Smooth muscle cell (in vitro differentiated cells): Measurements from ENCODE around the gene INPP4B. TPM values are rescaled to one million over a fixed set of nuclear protein-coding genes. Genes with fewer than 3 reads are reported as not detected.

Source experiments
- DNase-seq: peaks from one replicate; lab custom pipeline; 2025; ENCODE audit not compliant: unreplicated experiment; lab: John Stamatoyannopoulos, UW
- H2AFZ ChIP-seq: fragments of 200-600 bp; sonication (generic); 2 replicates; pipeline ENCODE4 v1.6.0; 2016; ENCODE audit warnings: antibody characterized with exemption, low read depth, mild to moderate bottlenecking
- H3F3A ChIP-seq: fragments of 200-600 bp; sonication (generic); 2 replicates; pipeline ENCODE4 v1.6.0; 2017; ENCODE audit warnings: antibody characterized with exemption, low read depth
- H3K27ac ChIP-seq: fragments of 200-600 bp; sonication (generic); 2 replicates; pipeline ENCODE4 v1.5.1; 2016; ENCODE audit warnings: low read depth, mild to moderate bottlenecking
- H3K27me3 ChIP-seq: fragments of 200-600 bp; sonication (generic); 2 replicates; pipeline ENCODE4 v1.6.1; 2016; ENCODE audit warnings: low read depth, mild to moderate bottlenecking
- H3K36me3 ChIP-seq: fragments of 200-600 bp; sonication (generic); 2 replicates; pipeline ENCODE4 v1.5.1; 2016; ENCODE audit warnings: low read depth
- H3K4me1 ChIP-seq: fragments of 200-600 bp; sonication (generic); 2 replicates; pipeline ENCODE4 v1.5.1; 2016; ENCODE audit warnings: low read depth
- H3K4me2 ChIP-seq: fragments of 200-600 bp; sonication (generic); 2 replicates; pipeline ENCODE4 v1.6.0; 2016; ENCODE audit warnings: mild to moderate bottlenecking
- H3K4me3 ChIP-seq: fragments of 200-600 bp; sonication (generic); 2 replicates; pipeline ENCODE4 v1.5.1; 2016; ENCODE audit warnings: mild to moderate bottlenecking
- H3K79me2 ChIP-seq: fragments of 200-600 bp; sonication (generic); 2 replicates; pipeline ENCODE4 v1.6.0; 2016; ENCODE audit warnings: low read depth, mild to moderate bottlenecking
- H3K9ac ChIP-seq: fragments of 200-600 bp; sonication (generic); 2 replicates; pipeline ENCODE4 v1.6.0; 2016; ENCODE audit warnings: low read depth
- H3K9me3 ChIP-seq: fragments of 200-600 bp; sonication (generic); replicated peaks from 2 replicates; pipeline ENCODE4 v1.5.1; 2016; ENCODE audit warnings: low read depth
- H4K20me1 ChIP-seq: fragments of 200-600 bp; sonication (generic); 2 replicates; pipeline ENCODE4 v1.6.0; 2016; ENCODE audit warnings: low read depth
- WGBS: methylation state at CpG from one replicate; pipeline ENCODE4 v1.1.7; 2016; ENCODE audit warnings: low lambda C conversion rate; 5-methylcytosine and 5-hydroxymethylcytosine counted together
- polyA plus RNA-seq: library from polyadenylated mRNA; unstranded; fragments of >200 nt; fragmentation: Nextera tagmentation; extraction: Ambion mirVana; gene quantifications from 2 replicates; pipeline ENCODE4 v1.2.1, GENCODE V29; 2016
- total RNA-seq: library from RNA; depleted of rRNA; stranded (reverse); fragments of >200 nt; gene quantifications from 2 replicates; pipeline ENCODE4 v1.2.3, GENCODE V29; 2014
- TF ChIP-seq, protein P1 (sequence below): fragments of 200-600 bp; sonication (generic); IDR thresholded peaks from 2 replicates; pipeline ENCODE4 v1.5.1; 2017; ENCODE audit warnings: borderline replicate concordance, mild to moderate bottlenecking, antibody characterized with exemption; ENCODE audit not compliant: insufficient read depth, poor library complexity, severe bottlenecking

INPP4B gene
- total and polyA plus RNA-seq, 2 experiments from 2014 or later, result 2.0 to 10.9 TPM

DNA sequence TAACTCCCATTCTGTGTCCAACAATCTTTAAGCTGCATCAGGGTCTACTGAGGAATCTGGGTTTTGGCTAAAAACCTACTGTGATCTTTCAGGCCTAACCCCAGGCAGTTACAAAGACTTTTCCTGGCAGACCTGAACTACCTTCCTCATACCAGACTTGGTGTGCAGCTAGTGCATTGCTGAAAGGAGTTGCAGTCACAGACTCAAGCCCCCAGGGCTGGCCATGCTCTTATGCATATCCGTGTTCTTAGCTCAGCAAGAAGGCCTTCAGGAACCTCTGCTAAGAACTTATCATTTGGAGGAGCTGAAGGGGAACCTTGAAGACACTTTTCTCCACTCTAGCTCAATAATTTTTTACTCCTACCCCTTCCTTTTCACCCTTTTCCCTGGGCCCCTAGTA, 147.5 kb downstream of the INPP4B start:
- H3F3A ChIP-seq, result no peaks in the 10 kb centered on the region
- H3K4me1 ChIP-seq, result no peaks in the 10 kb centered on the region
- WGBS, result 65% methylated on average over 1 of the region's 1 CpG
- no peak overlapping the region for H3K4me3 ChIP-seq
- no peak overlapping the region for H3K9ac ChIP-seq
- no peaks in the 10 kb centered on the region for H4K20me1 ChIP-seq
- no peak for DNase-seq
- H3K79me2 ChIP-seq, result no peaks in the 10 kb centered on the region
- no peaks in the 10 kb centered on the region for H3K36me3 ChIP-seq
- H2AFZ ChIP-seq, result no peak overlapping the region
- no peak overlapping the region for H3K27ac ChIP-seq
- TF ChIP-seq, protein P1, sequence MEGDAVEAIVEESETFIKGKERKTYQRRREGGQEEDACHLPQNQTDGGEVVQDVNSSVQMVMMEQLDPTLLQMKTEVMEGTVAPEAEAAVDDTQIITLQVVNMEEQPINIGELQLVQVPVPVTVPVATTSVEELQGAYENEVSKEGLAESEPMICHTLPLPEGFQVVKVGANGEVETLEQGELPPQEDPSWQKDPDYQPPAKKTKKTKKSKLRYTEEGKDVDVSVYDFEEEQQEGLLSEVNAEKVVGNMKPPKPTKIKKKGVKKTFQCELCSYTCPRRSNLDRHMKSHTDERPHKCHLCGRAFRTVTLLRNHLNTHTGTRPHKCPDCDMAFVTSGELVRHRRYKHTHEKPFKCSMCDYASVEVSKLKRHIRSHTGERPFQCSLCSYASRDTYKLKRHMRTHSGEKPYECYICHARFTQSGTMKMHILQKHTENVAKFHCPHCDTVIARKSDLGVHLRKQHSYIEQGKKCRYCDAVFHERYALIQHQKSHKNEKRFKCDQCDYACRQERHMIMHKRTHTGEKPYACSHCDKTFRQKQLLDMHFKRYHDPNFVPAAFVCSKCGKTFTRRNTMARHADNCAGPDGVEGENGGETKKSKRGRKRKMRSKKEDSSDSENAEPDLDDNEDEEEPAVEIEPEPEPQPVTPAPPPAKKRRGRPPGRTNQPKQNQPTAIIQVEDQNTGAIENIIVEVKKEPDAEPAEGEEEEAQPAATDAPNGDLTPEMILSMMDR, result no peak
- H3K4me2 ChIP-seq, result no peak overlapping the region
- no peaks in the 10 kb centered on the region for H3K9me3 ChIP-seq
- H3K27me3 ChIP-seq, result no peaks in the 10 kb centered on the region

DNA sequence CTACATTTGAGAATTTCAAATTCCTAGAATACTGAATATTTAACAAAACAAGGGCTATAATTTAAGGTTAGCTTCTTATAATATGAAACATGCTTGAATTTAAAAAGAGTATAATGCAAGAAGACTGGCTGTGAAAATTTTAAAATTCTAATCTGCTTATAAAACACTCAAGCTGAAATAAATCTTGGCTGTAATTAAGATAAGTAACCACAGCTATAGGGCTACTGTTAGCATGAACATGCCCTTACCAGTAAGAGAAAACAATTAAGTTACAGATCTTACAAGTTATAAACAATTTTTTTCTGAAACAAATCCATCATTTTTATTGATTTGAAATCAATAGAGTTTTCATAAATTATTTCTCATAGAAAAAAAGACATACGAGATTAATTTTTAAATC, 148.2 kb downstream of the INPP4B start:
- Histone ChIP-seq H3K9me3 (no peaks in the 10 kb centered on the region), H2AFZ (no peak overlapping the region), H3K36me3 (no peaks in the 10 kb centered on the region), H3K79me2 (no peaks in the 10 kb centered on the region), H3K27ac (no peak overlapping the region), H3F3A (no peaks in the 10 kb centered on the region), H3K4me2 (no peak overlapping the region), H3K27me3 (no peaks in the 10 kb centered on the region), H3K9ac (no peak overlapping the region), H3K4me1 (no peaks in the 10 kb centered on the region), H3K4me3 (no peak overlapping the region), H4K20me1 (no peaks in the 10 kb centered on the region)
- DNase-seq, result no peak
- TF ChIP-seq, protein P1, result no peak
- WGBS, result 90% methylated on average over 1 of the region's 1 CpG

DNA sequence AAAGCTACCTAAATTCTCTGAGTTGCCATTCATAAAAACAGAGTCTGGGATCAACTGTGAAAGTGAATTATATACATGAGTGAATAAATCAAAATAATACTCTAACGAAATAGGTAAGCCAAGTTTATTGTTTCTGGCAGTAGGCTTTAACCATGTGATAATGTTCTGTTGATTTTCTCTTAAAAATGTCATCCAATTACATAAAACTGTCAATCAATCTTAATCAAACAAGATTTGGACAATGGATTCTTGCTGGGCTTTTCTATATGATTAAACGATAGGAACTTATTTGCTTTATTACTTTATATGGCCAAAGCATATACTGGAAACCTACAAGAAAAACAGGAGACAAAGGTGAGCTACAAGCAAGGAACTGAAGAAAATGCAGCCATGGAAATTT, 148.8 kb downstream of the INPP4B start:
- WGBS, result 79% methylated on average over 2 of the region's 2 CpGs
- Histone ChIP-seq H3K4me1 (no peaks in the 10 kb centered on the region), H3K36me3 (no peaks in the 10 kb centered on the region), H4K20me1 (no peaks in the 10 kb centered on the region), H3K4me3 (no peak overlapping the region), H3K27ac (no peak overlapping the region), H3K27me3 (no peaks in the 10 kb centered on the region), H3K79me2 (no peaks in the 10 kb centered on the region), H3F3A (no peaks in the 10 kb centered on the region), H3K4me2 (no peak overlapping the region), H3K9ac (no peak overlapping the region), H2AFZ (no peak overlapping the region), H3K9me3 (no peaks in the 10 kb centered on the region)
- TF ChIP-seq, protein P1, result no peak
- no peak for DNase-seq

DNA sequence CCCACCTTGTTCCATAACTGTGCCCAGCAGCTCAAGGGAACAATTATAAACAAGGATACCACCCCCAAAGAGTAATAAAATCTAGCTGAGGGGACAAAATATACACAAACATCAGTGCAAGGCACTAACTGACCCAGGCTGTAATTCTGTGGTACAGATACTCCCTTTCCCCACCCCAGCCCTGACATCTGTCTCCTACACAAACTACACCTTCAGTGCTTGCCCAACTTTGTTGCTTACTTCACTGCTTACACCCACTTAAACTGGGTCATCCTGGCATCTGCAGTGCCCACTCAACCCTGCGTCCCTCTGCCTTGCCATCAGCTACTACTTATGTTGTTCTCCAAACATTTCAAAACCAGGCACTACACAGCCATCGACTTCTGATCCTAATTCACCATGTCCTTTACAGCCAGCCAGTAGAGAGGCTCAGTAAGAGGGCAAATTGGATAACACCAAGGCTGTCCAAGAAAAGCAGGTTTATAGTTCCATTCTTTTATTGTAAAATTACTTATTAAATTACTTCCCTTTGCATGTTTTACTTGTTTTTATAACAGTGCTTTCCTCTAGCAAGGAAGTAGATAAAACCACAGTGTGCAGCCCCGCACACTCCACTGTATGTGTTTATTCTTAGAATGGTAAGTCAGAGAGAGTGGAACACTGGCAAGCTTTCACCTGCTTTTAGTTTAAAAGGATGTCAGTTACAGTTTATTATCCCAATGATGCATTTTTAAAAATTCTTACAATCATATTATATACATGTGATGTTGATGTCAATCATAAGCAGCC, 149.6 kb downstream of the INPP4B start:
- Histone ChIP-seq H3K9me3 (no peaks in the 10 kb centered on the region), H3K9ac (no peak overlapping the region), H4K20me1 (no peaks in the 10 kb centered on the region), H3K27ac (no peak overlapping the region), H3K79me2 (no peaks in the 10 kb centered on the region), H3K4me1 (no peaks in the 10 kb centered on the region), H3K4me2 (no peak overlapping the region), H3K27me3 (no peaks in the 10 kb centered on the region), H3F3A (no peaks in the 10 kb centered on the region), H3K36me3 (no peaks in the 10 kb centered on the region), H3K4me3 (no peak overlapping the region), H2AFZ (no peak overlapping the region)
- WGBS, result 88% methylated on average over 3 of the region's 3 CpGs
- TF ChIP-seq, protein P1, result no peak
- no peak for DNase-seq
